Measurements from ENCODE around the gene PDRG1.

PDRG1 gene

DNA sequence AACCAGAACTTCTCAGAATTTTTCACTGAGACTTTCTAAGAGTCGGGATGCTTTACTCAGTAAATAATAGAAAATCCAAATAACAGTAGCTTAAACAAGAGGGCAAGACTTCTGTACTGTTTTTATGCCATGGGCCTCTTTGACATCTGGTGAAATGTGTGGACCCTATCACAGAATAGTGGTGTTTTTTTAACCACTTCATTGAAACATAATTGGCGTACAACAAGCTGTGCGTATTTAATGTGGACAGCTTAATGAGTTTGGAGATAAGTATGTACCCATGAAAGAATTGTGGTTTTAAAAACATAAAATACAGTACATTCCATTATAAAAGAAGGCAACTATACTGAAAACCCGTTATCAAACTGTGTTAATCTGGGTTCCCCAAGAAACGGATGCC lies 37.7 kb downstream of the PDRG1 start:
- no peak overlapping the region for H3K27ac ChIP-seq

DNA sequence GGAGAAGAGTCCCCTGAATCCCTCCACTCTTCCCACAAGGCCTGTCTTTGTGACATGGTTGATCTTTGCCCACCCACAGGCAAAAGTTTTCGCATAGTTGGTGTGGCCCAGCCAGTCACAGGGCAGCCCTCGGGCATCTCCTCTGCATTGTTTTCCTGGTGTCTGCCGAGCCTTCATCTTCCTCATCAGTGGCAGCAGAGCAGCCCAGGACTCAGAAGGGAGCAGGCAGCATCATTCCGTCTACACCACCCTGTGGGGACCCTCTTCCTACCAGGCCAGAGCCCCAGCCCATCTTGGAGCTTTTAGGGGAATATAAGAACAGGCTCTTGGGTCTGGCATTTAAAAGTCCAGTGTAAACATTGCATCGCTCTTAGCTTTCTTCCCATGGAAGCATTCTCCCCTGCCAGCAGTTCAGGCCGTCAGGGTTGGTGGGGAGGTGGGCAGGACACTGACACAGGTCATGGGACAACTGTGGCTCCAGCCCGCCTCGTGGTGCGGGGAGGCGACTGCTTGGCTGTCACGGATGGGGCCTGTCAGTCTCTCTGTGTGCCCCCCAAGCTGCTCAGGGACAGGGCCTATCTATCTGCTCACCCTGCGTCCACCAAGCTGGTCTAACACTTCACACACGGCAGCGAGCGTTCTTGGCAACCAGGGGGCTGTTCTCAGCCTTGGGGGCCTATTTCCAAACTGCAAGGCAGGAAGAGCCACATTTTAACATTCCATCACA lies 38.3 kb downstream of the PDRG1 start:
- H3K4me3 ChIP-seq (ENCODE audit: low read depth, low read length) = no peak overlapping the region
- no peak for DNase-seq
- no peak overlapping the region for H3K27ac ChIP-seq
- no peaks in the 10 kb centered on the region for H3K36me3 ChIP-seq
- TF ChIP-seq, protein P1, sequence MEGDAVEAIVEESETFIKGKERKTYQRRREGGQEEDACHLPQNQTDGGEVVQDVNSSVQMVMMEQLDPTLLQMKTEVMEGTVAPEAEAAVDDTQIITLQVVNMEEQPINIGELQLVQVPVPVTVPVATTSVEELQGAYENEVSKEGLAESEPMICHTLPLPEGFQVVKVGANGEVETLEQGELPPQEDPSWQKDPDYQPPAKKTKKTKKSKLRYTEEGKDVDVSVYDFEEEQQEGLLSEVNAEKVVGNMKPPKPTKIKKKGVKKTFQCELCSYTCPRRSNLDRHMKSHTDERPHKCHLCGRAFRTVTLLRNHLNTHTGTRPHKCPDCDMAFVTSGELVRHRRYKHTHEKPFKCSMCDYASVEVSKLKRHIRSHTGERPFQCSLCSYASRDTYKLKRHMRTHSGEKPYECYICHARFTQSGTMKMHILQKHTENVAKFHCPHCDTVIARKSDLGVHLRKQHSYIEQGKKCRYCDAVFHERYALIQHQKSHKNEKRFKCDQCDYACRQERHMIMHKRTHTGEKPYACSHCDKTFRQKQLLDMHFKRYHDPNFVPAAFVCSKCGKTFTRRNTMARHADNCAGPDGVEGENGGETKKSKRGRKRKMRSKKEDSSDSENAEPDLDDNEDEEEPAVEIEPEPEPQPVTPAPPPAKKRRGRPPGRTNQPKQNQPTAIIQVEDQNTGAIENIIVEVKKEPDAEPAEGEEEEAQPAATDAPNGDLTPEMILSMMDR (IDR thresholded peaks at IDR 0.05; ENCODE audit: low read depth, low read length) = no peak
- H3K27me3 ChIP-seq (ENCODE audit: insufficient read depth, low read depth, severe bottlenecking) = no peaks in the 10 kb centered on the region
- no peaks in the 10 kb centered on the region for H3K9me3 ChIP-seq (ENCODE audit: severe bottlenecking)

More for the DNA sequence above, 37.7 kb downstream of the PDRG1 start:
- no peaks in the 10 kb centered on the region for H3K36me3 ChIP-seq
- no peak overlapping the region for H3K4me3 ChIP-seq (ENCODE audit: low read depth, low read length)
- no peaks in the 10 kb centered on the region for H3K27me3 ChIP-seq (ENCODE audit: insufficient read depth, low read depth, severe bottlenecking)
- TF ChIP-seq, protein P1 (IDR thresholded peaks at IDR 0.05; ENCODE audit: low read depth, low read length) = no peak
- DNase-seq = no peak
- no peaks in the 10 kb centered on the region for H3K9me3 ChIP-seq (ENCODE audit: severe bottlenecking)

DNA sequence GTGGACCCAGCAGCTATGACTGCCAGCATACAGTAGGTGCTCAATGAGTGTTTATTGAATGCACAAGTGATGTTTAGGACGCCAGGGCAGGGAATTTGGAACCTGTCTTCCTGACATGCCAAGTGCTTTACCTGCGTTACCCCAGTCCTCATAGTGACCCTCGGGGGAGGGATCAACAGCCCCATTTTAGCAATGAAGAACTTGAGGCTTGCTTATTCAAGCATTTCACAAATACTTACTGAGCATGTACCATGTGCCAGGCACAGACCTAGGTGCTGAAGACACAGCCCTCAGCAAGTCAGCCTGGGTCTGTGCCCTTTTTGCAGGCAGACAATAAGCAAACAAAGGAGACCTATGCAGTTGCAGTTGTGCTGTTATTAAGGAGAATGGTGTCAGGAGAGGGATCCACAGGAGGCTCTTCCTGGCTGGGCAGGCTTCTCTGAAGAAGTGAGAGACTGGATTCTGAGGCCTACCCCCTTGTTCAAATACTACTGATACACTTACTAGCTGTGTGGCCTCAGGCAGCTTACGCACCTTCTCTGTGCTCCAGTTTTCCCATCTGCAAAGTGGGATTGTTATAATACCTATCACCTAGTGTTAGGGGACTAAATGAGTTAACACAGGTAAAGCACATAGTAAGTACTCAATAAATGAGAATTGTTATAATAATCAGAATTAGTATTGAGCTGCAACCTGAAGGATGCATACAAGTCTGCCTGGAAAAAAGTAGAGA lies 41.6 kb downstream of the PDRG1 start:
- Histone ChIP-seq H3K9me3 (ENCODE audit: severe bottlenecking) (no peaks in the 10 kb centered on the region), H3K27ac (no peak overlapping the region), H3K36me3 (no peaks in the 10 kb centered on the region), H3K27me3 (ENCODE audit: insufficient read depth, low read depth, severe bottlenecking) (no peaks in the 10 kb centered on the region), H3K4me3 (ENCODE audit: low read depth, low read length) (no peak overlapping the region)
- TF ChIP-seq, protein P1 (IDR thresholded peaks at IDR 0.05; ENCODE audit: low read depth, low read length) = no peak
- DNase-seq = no peak

DNA sequence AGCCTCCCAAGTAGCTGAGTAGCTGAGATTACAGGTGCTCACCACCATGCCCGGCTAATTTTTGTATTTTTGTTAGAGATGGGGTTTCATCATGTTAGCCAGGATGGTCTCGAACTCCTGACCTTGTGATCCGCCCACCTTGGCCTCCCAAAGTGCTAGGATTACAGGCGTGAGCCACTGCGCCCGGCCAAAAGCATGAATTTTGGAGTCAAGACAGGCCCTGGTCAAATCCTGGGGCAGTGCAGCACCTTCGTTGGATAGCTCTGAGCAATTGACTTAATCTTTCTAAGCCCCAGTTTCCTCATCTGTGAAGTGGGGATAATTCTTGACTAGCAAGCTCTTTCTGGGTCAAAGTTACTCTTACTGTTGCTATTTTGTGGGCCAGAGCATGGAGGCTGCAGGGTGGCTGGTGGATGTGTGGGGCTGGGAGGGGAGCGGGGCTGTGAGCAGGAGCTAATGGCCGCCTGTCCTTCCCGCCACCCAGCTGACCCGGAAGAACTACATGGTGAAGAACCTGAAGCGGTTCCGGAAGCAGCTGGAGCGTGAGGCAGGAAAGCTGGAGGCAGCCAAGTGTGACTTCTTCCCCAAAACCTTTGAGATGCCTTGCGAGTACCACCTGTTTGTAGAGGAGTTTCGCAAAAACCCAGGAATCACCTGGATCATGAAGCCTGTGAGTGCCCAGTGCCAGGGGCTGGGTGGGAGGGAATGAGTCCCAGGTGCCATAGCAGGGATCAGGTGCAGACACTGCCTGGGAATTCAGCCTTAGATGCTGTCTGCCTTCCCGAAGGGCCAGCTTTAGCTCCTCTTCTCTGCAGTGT lies 42.4 kb downstream of the PDRG1 start:
- Histone ChIP-seq H3K27ac (no peak overlapping the region), H3K9me3 (ENCODE audit: severe bottlenecking) (no peaks in the 10 kb centered on the region), H3K4me3 (ENCODE audit: low read depth, low read length) (no peak overlapping the region), H3K36me3 (no peaks in the 10 kb centered on the region), H3K27me3 (ENCODE audit: insufficient read depth, low read depth, severe bottlenecking) (no peaks in the 10 kb centered on the region)
- DNase-seq = no peak
- TF ChIP-seq, protein P1 (IDR thresholded peaks at IDR 0.05; ENCODE audit: low read depth, low read length) = no peak

DNA sequence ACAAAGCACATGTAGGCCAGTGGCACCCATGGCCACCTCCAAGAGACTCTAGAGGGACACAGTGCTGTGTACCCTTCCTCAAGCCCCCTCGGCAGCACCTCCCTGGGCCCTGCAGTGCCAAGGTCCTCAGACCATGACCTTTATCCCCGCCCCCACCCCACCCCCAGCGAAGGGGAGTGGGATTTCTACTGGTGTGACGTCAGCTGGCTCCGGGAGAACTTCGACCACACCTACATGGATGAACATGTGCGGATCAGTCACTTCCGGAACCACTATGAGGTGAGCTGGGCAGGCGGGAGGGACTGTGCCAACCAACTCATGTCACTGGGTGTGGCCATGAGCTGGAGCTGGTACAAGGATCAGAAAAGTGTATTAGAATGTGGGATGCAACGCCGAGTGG lies 43.4 kb downstream of the PDRG1 start:
- no peaks in the 10 kb centered on the region for H3K27me3 ChIP-seq (ENCODE audit: insufficient read depth, low read depth, severe bottlenecking)
- no peaks in the 10 kb centered on the region for H3K9me3 ChIP-seq (ENCODE audit: severe bottlenecking)
- H3K36me3 ChIP-seq = no peaks in the 10 kb centered on the region
- TF ChIP-seq, protein P1 (IDR thresholded peaks at IDR 0.05; ENCODE audit: low read depth, low read length) = no peak
- no peak overlapping the region for H3K27ac ChIP-seq
- H3K4me3 ChIP-seq (ENCODE audit: low read depth, low read length) = no peak overlapping the region
- DNase-seq = no peak

Data from WERI-Rb-1 (cell line).